ENCODE measurements around the gene PDE11A. TPM values are rescaled to one million over a fixed set of nuclear protein-coding genes. Genes with fewer than 3 reads are reported as not detected.

PDE11A gene
- total RNA-seq, 1 donor from 2014 or later = 0.75 TPM

GRCh38 chr2:177708106-177708505 lies 364.5 kb downstream of the PDE11A start:
- TF ChIP-seq, protein P1, sequence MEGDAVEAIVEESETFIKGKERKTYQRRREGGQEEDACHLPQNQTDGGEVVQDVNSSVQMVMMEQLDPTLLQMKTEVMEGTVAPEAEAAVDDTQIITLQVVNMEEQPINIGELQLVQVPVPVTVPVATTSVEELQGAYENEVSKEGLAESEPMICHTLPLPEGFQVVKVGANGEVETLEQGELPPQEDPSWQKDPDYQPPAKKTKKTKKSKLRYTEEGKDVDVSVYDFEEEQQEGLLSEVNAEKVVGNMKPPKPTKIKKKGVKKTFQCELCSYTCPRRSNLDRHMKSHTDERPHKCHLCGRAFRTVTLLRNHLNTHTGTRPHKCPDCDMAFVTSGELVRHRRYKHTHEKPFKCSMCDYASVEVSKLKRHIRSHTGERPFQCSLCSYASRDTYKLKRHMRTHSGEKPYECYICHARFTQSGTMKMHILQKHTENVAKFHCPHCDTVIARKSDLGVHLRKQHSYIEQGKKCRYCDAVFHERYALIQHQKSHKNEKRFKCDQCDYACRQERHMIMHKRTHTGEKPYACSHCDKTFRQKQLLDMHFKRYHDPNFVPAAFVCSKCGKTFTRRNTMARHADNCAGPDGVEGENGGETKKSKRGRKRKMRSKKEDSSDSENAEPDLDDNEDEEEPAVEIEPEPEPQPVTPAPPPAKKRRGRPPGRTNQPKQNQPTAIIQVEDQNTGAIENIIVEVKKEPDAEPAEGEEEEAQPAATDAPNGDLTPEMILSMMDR (IDR thresholded peaks at IDR 0.05) = no peak
- Histone ChIP-seq H3K27ac (no peak overlapping the region), H3K4me1 (no peaks in the 10 kb centered on the region), H3K27me3 (no peaks in the 10 kb centered on the region), H3K36me3 (no peaks in the 10 kb centered on the region), H3K4me3 (no peak overlapping the region), H3K9me3 (no peaks in the 10 kb centered on the region)
- DNase-seq (ENCODE audit: low spot score in 2 of 2) = no peak
- intact Hi-C loops (cut with DNase I) = no loop called here

GRCh38 chr2:177705511-177706173 lies 366.9 kb downstream of the PDE11A start:
- H3K27me3 ChIP-seq = no peaks in the 10 kb centered on the region
- H3K4me1 ChIP-seq = no peaks in the 10 kb centered on the region
- H3K27ac ChIP-seq = no peak overlapping the region
- intact Hi-C loops (cut with DNase I) = no loop called here
- TF ChIP-seq, protein P1 (IDR thresholded peaks at IDR 0.05) = no peak
- no peak for DNase-seq (ENCODE audit: low spot score in 2 of 2)
- H3K9me3 ChIP-seq = no peaks in the 10 kb centered on the region
- H3K36me3 ChIP-seq = no peaks in the 10 kb centered on the region
- H3K4me3 ChIP-seq = no peak overlapping the region

DNA sequence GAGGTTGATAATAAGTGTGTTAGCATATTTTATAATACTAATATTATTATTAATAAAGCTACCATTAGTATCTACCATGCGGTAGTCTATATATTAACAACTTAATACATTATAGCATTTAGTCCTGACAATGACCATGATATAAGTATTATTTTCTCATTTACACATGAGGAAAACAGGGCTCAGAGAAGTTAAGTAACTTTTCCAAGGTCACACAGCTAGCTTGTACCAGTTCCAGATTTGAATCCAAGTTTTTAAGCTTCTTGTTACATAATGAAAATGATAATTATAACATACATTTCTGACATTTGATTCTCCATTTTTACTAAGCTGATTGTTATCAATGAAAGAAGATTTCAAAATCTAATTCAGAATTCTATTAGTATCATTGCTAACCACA lies 369.4 kb downstream of the PDE11A start:
- H3K36me3 ChIP-seq = no peaks in the 10 kb centered on the region
- no peaks in the 10 kb centered on the region for H3K27me3 ChIP-seq
- DNase-seq (ENCODE audit: low spot score in 2 of 2) = no peak
- intact Hi-C loops (cut with DNase I) = no loop called here
- H3K4me3 ChIP-seq = no peak overlapping the region
- no peaks in the 10 kb centered on the region for H3K4me1 ChIP-seq
- TF ChIP-seq, protein P1 (IDR thresholded peaks at IDR 0.05) = no peak
- no peak overlapping the region for H3K27ac ChIP-seq
- no peaks in the 10 kb centered on the region for H3K9me3 ChIP-seq

DNA sequence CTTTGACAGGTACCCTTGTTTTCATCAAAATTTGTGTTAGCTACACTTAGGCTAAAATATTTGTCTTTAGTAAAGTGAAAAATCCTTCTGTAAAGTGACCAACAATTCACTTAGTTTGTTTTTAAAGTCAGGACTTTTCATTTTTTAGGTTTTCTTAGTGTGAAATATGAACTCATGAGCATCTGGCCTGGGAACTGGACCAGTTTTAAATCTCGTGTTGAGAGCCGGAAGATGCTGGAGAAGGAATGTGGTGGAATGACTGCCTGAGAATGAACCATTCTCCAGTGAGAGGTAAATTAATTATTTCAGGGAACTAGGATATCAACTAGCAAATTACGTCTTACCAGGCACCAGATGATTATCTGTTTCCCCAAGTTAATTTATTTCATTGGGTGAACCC lies 374.3 kb downstream of the PDE11A start:
- Histone ChIP-seq H3K9me3 (no peaks in the 10 kb centered on the region), H3K27me3 (no peaks in the 10 kb centered on the region), H3K4me3 (no peak overlapping the region), H3K36me3 (no peaks in the 10 kb centered on the region), H3K27ac (no peak overlapping the region), H3K4me1 (no peaks in the 10 kb centered on the region)
- TF ChIP-seq, protein P1 (IDR thresholded peaks at IDR 0.05) = no peak
- intact Hi-C loops (cut with DNase I) = no loop called here
- DNase-seq (ENCODE audit: low spot score in 2 of 2) = no peak

- intact Hi-C loops (cut with DNase I) = no loop called here
- Histone ChIP-seq H3K36me3 (no peaks in the 10 kb centered on the region), H3K4me1 (no peaks in the 10 kb centered on the region), H3K9me3 (no peaks in the 10 kb centered on the region), H3K4me3 (no peak overlapping the region), H3K27me3 (no peaks in the 10 kb centered on the region), H3K27ac (no peak overlapping the region)
- TF ChIP-seq, protein P1 (IDR thresholded peaks at IDR 0.05) = no peak
- DNase-seq (ENCODE audit: low spot score in 2 of 2) = no peak
Measured at GRCh38 chr2:177694348-177694747, 378.2 kb downstream of the PDE11A start.
